GM10266 (cell line): ENCODE measurements around the gene IL3.

Experiments
- DNase-seq: peaks from one replicate; pipeline ENCODE4 v3.0.0; 2012; ENCODE audit errors: extremely low spot score
- CTCF ChIP-seq: IDR thresholded peaks from 2 replicates; pipeline ENCODE4 v1.5.1; 2012; ENCODE audit warnings: mild to moderate bottlenecking, low read depth; ENCODE audit not compliant: control insufficient read depth, insufficient read depth; ENCODE audit errors: missing control alignments

The IL3 gene

GRCh38 chr5:132057498-132058255 is 2.8 kb upstream of the IL3 start:
- TF ChIP-seq CTCF, result no peak
- DNase-seq, result no peak

GRCh38 chr5:132058646-132059042 is 1.8 kb upstream of the IL3 start:
- DNase-seq, result no peak
- no peak for TF ChIP-seq CTCF

GRCh38 chr5:132059043-132059695 is 1.3 kb upstream of the IL3 start:
- no peak for TF ChIP-seq CTCF
- no peak for DNase-seq

GRCh38 chr5:132059696-132060500 is 557 bp upstream of the IL3 start:
- DNase-seq, result no peak
- TF ChIP-seq CTCF, result no peak

GRCh38 chr5:132063090-132063911 is 2.8 kb downstream of the IL3 start:
- peak; percentile 74 for DNase-seq
- peak; percentile 96 for TF ChIP-seq CTCF

- no peak for DNase-seq
- no peak for TF ChIP-seq CTCF
Observed at GRCh38 chr5:132064140-132064539, 3.7 kb downstream of the IL3 start.
